ENCODE data around the gene ATP8A2.

- TF ChIP-seq CTCF (conservative IDR thresholded peaks at IDR 0.05) (no peak), ZFX (IDR thresholded peaks at IDR 0.05) (no peak)
Measured at GRCh38 chr13:25528266-25528665, 156.5 kb downstream of the ATP8A2 start.
